CD4-positive, alpha-beta memory T cell (primary cell): Measurements from ENCODE around the gene CLSTN2. TPM values are rescaled to one million over a fixed set of nuclear protein-coding genes. Genes with fewer than 3 reads are reported as not detected.

Experiments used
- CTCF ChIA-PET: fragments of 350-600 bp; sonication (Branson Sonifier 250); formaldehyde crosslinking; loops from one replicate; lab custom pipeline; 2021; ENCODE audit warnings: inconsistent platforms; ENCODE audit not compliant: partially characterized antibody; lab: Charles Lee
- POLR2A ChIA-PET: fragments of 350-600 bp; sonication (Branson Sonifier 250); formaldehyde crosslinking; loops from one replicate; lab custom pipeline; 2021; ENCODE audit not compliant: partially characterized antibody; lab: Charles Lee
- DNase-seq, 5 donors: peaks; one replicate each; pipeline versions ENCODE4 v3.0.0 to v3.0.0-alpha.2; 2020 to 2022; ENCODE audit warnings: mixed read lengths in 1 of 5
- H3K27ac ChIP-seq: one replicate; pipeline ENCODE4 v1.7.0; 2013; ENCODE audit warnings: low read depth, low read length
- H3K27me3 ChIP-seq: 2 replicates; pipeline ENCODE4 v1.7.0; 2013; ENCODE audit warnings: mild to moderate bottlenecking, low read length, moderate library complexity; ENCODE audit not compliant: insufficient read depth
- H3K36me3 ChIP-seq: 2 replicates; pipeline ENCODE4 v1.7.0; 2013; ENCODE audit warnings: mild to moderate bottlenecking, low read length, moderate library complexity; ENCODE audit not compliant: insufficient read depth
- H3K4me1 ChIP-seq: 2 replicates; pipeline ENCODE4 v1.7.0; 2013; ENCODE audit warnings: mild to moderate bottlenecking, low read length, moderate library complexity; ENCODE audit not compliant: insufficient read depth
- H3K4me3 ChIP-seq, 2 donors: one replicate each; pipeline ENCODE4 v1.7.0; 2013; ENCODE audit warnings: low read length in 2 of 2, mild to moderate bottlenecking in 1 of 2
- H3K9me3 ChIP-seq, 2 donors: one replicate each; pipeline ENCODE4 v1.7.0; 2013; ENCODE audit warnings: low read length in 2 of 2, control low read depth in 1 of 2; ENCODE audit not compliant: control insufficient read depth in 1 of 2
- H3K27ac Mint-ChIP-seq, 7 donors: one replicate each; pipeline ENCODE4 v1.8.0; 2020 to 2021; ENCODE audit warnings: mixed read lengths in 7 of 7, mild to moderate bottlenecking in 6 of 7, inconsistent platforms in 3 of 7, moderate library complexity in 3 of 7
- H3K27me3 Mint-ChIP-seq, 2 donors: one replicate each; pipeline ENCODE4 v1.8.0; 2020 to 2021; ENCODE audit warnings: mixed read lengths in 2 of 2
- H3K36me3 Mint-ChIP-seq, 2 donors: one replicate each; pipeline ENCODE4 v1.8.0; 2020 to 2021; ENCODE audit warnings: mixed read lengths in 2 of 2, inconsistent platforms in 1 of 2, mild to moderate bottlenecking in 1 of 2
- H3K4me1 Mint-ChIP-seq, 4 donors: one replicate each; pipeline ENCODE4 v1.8.0; 2020 to 2021; ENCODE audit warnings: mixed read lengths in 4 of 4, mild to moderate bottlenecking in 1 of 4
- H3K4me3 Mint-ChIP-seq, 8 donors: one replicate each; pipeline ENCODE4 v1.8.0; 2020 to 2021; ENCODE audit warnings: mixed read lengths in 8 of 8, mild to moderate bottlenecking in 7 of 8, moderate library complexity in 6 of 8, inconsistent platforms in 3 of 8
- H3K9me3 Mint-ChIP-seq, 8 donors: one replicate each; pipeline ENCODE4 v1.8.0; 2020 to 2021; ENCODE audit warnings: mixed read lengths in 8 of 8, mild to moderate bottlenecking in 5 of 8, inconsistent platforms in 3 of 8, moderate library complexity in 1 of 8
- intact Hi-C: fragments of 100-400 bp; cut with micrococcal nuclease; formaldehyde crosslinking; loops from one replicate; pipeline ENCODE4 v1.15.1; 2023
- polyA plus RNA-seq, 2 donors: library from polyadenylated mRNA; unstranded; fragments of 300-500 nt; fragmentation: Illumina TruSeq; gene quantifications; one replicate each; pipeline ENCODE4 v1.2.3, GENCODE V29; 2021
- total RNA-seq, 2 experiments: library from RNA; stranded (reverse); gene quantifications; one replicate each; pipeline ENCODE4 v1.2.3, GENCODE V29; 2021

CLSTN2 gene
- total and polyA plus RNA-seq, 4 experiments from 2014 or later = not detected

DNA sequence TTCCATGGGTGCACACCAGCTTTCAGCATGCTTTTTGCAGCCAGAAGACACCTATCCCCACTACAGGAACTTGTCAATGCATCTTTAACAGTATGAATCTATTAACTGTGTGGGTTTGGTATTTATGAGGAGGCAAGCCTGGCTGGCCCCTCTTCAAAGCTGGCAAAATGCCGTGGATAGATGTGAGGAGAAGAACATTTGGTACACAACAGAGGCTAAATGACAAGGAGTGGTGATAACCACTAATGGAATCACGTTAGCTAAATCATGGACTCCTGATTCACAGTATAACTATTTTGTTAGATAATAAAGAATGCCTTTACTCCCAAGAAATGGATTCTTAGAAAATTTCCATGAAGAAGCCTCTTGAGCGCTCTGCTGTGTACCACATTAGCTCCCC is 187.2 kb downstream of the CLSTN2 start:
- Mint-ChIP-seq H3K27me3 (no peaks in the 10 kb centered on the region), H3K4me1 (no peaks in the 10 kb centered on the region), H3K4me3 (no peak overlapping the region), H3K36me3 (no peaks in the 10 kb centered on the region), H3K9me3 (no peaks in the 10 kb centered on the region), H3K27ac (no peak overlapping the region)
- no peak for DNase-seq
- Histone ChIP-seq H3K4me1 (no peaks in the 10 kb centered on the region), H3K27me3 (no peaks in the 10 kb centered on the region), H3K9me3 (no peaks in the 10 kb centered on the region), H3K4me3 (no peak overlapping the region), H3K36me3 (no peaks in the 10 kb centered on the region), H3K27ac (no peak overlapping the region)
- intact Hi-C loops = no loop called here
- ChIA-PET POLR2A (no interaction called here), CTCF (interaction anchor here (1.4 kb wide), 1 partner anchor 9 kb away, joined by 4 read pairs; no protein-coding TSS in a partner anchor)

GRCh38 chr3:140128217-140128616 is 193.2 kb downstream of the CLSTN2 start:
- Histone ChIP-seq H3K27ac (no peak overlapping the region), H3K4me3 (no peak overlapping the region), H3K36me3 (no peaks in the 10 kb centered on the region), H3K4me1 (no peaks in the 10 kb centered on the region), H3K9me3 (no peaks in the 10 kb centered on the region), H3K27me3 (no peaks in the 10 kb centered on the region)
- H3K36me3 Mint-ChIP-seq = no peaks in the 10 kb centered on the region
- no peak overlapping the region for H3K4me3 Mint-ChIP-seq
- H3K27ac Mint-ChIP-seq = no peak overlapping the region
- ChIA-PET CTCF (interaction anchor here (1.7 kb wide), 1 partner anchor 9 kb away, joined by 6 read pairs; no protein-coding TSS in a partner anchor), POLR2A (no interaction called here)
- H3K27me3 Mint-ChIP-seq = no peaks in the 10 kb centered on the region
- intact Hi-C loops = no loop called here
- no peak for DNase-seq
- no peaks in the 10 kb centered on the region for H3K4me1 Mint-ChIP-seq
- no peaks in the 10 kb centered on the region for H3K9me3 Mint-ChIP-seq

DNA sequence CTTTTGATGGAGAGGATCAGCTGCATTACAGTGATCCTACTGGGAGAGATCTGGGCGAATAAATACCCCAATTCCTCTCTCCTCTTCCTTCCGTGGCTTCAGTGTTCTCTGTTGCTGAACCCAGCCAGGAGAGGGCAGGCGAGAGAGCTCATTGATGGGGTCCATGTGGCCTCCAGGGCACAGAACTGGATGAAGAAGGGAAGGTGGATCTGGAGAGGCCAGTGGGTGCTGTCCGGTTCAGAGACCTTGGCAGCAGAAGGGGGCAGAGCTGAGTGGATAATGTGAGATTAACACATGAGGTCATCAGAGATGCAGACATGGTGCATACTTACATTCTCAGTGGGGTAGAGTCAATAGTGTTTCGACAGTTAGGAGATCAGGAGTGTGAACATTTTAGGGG is 193.6 kb downstream of the CLSTN2 start:
- DNase-seq = no peak
- intact Hi-C loops = no loop called here
- H3K27ac ChIP-seq = no peak overlapping the region

DNA sequence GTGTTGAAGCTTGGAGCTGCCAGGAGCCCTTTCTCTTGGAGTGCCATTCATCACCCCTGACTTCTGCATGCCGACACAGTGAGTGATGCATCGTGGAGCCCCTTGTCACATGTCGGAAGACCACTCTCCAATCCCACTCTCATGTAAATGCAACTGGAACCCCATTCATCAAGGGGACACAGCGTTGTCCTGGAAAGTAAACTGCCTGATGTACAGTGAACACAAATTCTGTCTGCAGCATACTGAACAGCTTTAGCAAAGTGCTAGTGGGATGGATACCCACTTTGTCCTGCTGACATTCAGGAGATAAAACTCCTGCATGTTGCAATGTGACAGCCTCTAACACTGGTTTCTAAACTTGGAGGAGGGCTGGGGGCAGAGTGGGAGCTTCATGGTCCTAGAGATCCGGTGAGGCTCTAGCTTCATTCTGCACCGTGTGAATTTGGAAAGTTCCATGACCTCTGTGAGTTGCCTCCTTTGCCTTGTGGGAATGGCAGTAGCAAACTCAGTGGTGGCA is 194.8 kb downstream of the CLSTN2 start:
- no peaks in the 10 kb centered on the region for H3K4me1 ChIP-seq
- no peaks in the 10 kb centered on the region for H3K27me3 ChIP-seq
- Mint-ChIP-seq H3K36me3 (no peaks in the 10 kb centered on the region), H3K4me3 (no peak overlapping the region), H3K27me3 (no peaks in the 10 kb centered on the region), H3K4me1 (no peaks in the 10 kb centered on the region), H3K27ac (no peak overlapping the region), H3K9me3 (no peaks in the 10 kb centered on the region)
- no peak overlapping the region for H3K27ac ChIP-seq
- no peaks in the 10 kb centered on the region for H3K9me3 ChIP-seq
- CTCF ChIA-PET = no interaction called here
- intact Hi-C loops = no loop called here
- no peaks in the 10 kb centered on the region for H3K36me3 ChIP-seq
- DNase-seq = no peak
- POLR2A ChIA-PET = no interaction called here
- H3K4me3 ChIP-seq = no peak overlapping the region

More for the DNA sequence above, 193.6 kb downstream of the CLSTN2 start:
- Mint-ChIP-seq H3K27me3 (no peaks in the 10 kb centered on the region), H3K27ac (no peak overlapping the region), H3K9me3 (no peaks in the 10 kb centered on the region), H3K4me1 (no peaks in the 10 kb centered on the region), H3K36me3 (no peaks in the 10 kb centered on the region), H3K4me3 (no peak overlapping the region)
- Histone ChIP-seq H3K4me3 (no peak overlapping the region), H3K4me1 (no peaks in the 10 kb centered on the region), H3K27me3 (no peaks in the 10 kb centered on the region), H3K9me3 (no peaks in the 10 kb centered on the region), H3K36me3 (no peaks in the 10 kb centered on the region)
- POLR2A ChIA-PET = no interaction called here
- CTCF ChIA-PET = interaction anchor here (1.7 kb wide), 1 partner anchor 9 kb away, joined by 6 read pairs; no protein-coding TSS in a partner anchor

DNA sequence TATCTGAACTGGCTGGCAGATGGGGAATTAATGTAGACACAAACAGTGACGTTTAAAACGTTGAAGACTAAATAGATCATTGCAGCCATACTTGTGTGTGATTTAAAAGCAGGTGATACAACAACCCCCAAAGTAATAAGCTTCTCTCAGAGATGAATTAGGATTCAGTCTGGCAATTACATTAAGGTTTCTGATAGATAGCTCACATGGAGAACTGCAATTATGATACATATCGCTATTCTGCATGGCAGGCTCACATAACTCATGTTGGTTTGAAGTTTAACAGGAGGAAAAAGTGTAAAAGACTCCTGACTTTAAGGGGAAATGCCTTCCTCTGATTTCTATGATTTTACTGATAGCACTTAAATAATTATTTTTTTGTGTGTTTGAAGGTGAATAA is 196.9 kb downstream of the CLSTN2 start:
- no peaks in the 10 kb centered on the region for H3K27me3 ChIP-seq
- Mint-ChIP-seq H3K27me3 (peaks cover 0 to 2% of the 10 kb centered on the region in 2 donors), H3K4me3 (no peak overlapping the region), H3K4me1 (no peaks in the 10 kb centered on the region), H3K27ac (no peak overlapping the region), H3K36me3 (no peaks in the 10 kb centered on the region), H3K9me3 (peaks cover 0 to 1% (median 0%) of the 10 kb centered on the region in 8 donors)
- ChIA-PET POLR2A (no interaction called here), CTCF (interaction anchor here (1.3 kb wide), 1 partner anchor 9 kb away, joined by 4 read pairs; no protein-coding TSS in a partner anchor)
- DNase-seq = no peak
- no peaks in the 10 kb centered on the region for H3K9me3 ChIP-seq
- no peaks in the 10 kb centered on the region for H3K4me1 ChIP-seq
- intact Hi-C loops = no loop called here
- no peak overlapping the region for H3K27ac ChIP-seq
- H3K36me3 ChIP-seq = no peaks in the 10 kb centered on the region
- no peak overlapping the region for H3K4me3 ChIP-seq

DNA sequence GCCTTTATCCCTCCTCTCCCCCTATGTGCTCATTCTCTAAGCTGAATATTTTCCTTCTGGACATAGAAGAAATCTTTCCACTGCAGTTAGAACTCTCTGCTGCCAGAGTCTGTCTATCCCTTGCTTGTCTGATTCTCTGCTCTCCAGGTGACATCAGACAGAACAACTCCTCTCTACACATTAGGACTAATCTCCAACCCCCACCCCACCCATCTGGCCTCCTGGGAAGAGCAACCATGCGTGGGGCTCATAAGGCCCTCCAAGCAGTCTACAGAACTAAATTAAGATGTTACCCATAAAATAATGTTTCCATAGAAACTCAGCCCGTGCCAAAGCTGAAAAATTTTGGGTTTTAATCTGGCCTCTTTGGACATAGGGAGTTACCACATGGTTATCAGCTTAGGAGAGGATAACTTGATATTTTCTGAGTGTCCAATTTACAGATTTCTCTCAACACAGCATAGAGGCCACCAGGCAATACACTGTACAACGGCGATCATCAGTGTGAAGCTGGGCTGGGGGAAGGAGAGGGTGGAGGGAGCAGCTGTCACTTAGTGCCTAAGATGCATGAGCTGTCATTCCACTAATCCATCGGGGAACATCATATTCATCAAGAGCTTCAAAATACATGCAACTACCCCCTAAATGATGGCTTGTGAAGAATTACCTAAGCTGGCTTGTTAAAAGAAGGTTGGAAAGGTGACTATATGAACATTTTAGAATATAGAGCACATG is 199.4 kb downstream of the CLSTN2 start:
- intact Hi-C loops = no loop called here
- Mint-ChIP-seq H3K9me3 (peaks cover 0 to 4% (median 0%) of the 10 kb centered on the region in 8 donors), H3K4me1 (no peaks in the 10 kb centered on the region), H3K27ac (no peak overlapping the region), H3K27me3 (peaks cover 0 to 2% of the 10 kb centered on the region in 2 donors), H3K4me3 (no peak overlapping the region), H3K36me3 (no peaks in the 10 kb centered on the region)
- CTCF ChIA-PET = no interaction called here
- POLR2A ChIA-PET = no interaction called here
- Histone ChIP-seq H3K4me1 (no peaks in the 10 kb centered on the region), H3K27me3 (no peaks in the 10 kb centered on the region), H3K4me3 (no peak overlapping the region), H3K36me3 (no peaks in the 10 kb centered on the region), H3K9me3 (no peaks in the 10 kb centered on the region), H3K27ac (no peak overlapping the region)
- DNase-seq = no peak

DNA sequence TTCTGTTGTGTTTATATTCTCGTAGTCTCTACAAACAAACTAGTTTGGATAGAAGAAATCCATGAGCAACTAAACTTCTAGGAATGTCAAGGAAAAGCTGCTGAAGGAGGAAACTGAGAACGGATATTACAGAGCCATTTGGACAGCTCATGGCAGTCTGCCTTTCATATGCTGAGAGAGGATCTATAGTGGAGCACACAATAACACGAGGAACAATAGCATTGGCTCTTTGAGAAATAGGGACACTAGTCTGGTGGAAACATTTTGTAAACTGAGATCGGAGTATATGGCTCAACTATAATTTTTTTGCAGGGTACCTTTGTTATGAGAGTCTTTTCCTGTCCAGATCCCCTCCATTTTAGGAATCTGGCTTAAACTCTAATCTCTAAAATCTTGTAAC is 200.5 kb downstream of the CLSTN2 start:
- no peak for DNase-seq
- ChIA-PET CTCF (interaction anchor here (1.7 kb wide), 1 partner anchor 9 kb away, joined by 3 read pairs; no protein-coding TSS in a partner anchor), POLR2A (no interaction called here)
- H3K27me3 Mint-ChIP-seq = peaks cover 0 to 2% of the 10 kb centered on the region in 2 donors
- H3K4me3 ChIP-seq = no peak overlapping the region
- peaks cover 0 to 4% (median 0%) of the 10 kb centered on the region in 8 donors for H3K9me3 Mint-ChIP-seq
- no peaks in the 10 kb centered on the region for H3K4me1 ChIP-seq
- no peaks in the 10 kb centered on the region for H3K4me1 Mint-ChIP-seq
- intact Hi-C loops = no loop called here
- no peak overlapping the region for H3K27ac ChIP-seq
- H3K4me3 Mint-ChIP-seq = no peak overlapping the region
- H3K36me3 Mint-ChIP-seq = no peaks in the 10 kb centered on the region
- H3K9me3 ChIP-seq = no peaks in the 10 kb centered on the region
- H3K27ac Mint-ChIP-seq = no peak overlapping the region
- no peaks in the 10 kb centered on the region for H3K27me3 ChIP-seq
- H3K36me3 ChIP-seq = no peaks in the 10 kb centered on the region
